HG02938 (cell line): ENCODE results near the gene RIN3.

Source experiments
- ATAC-seq: cut with Tn5 transposase; IDR thresholded peaks from one replicate; pipeline ENCODE4 v1.9.1; 2021; ENCODE audit warnings: mild to moderate bottlenecking, moderate library complexity; ENCODE audit not compliant: unreplicated experiment

The RIN3 gene

GRCh38 chr14:92506231-92506630, 7.3 kb upstream of the RIN3 start:
- ATAC-seq, result no peak

GRCh38 chr14:92507174-92507768, 6.3 kb upstream of the RIN3 start:
- no peak for ATAC-seq

GRCh38 chr14:92510972-92511371, 2.6 kb upstream of the RIN3 start:
- no peak for ATAC-seq

DNA sequence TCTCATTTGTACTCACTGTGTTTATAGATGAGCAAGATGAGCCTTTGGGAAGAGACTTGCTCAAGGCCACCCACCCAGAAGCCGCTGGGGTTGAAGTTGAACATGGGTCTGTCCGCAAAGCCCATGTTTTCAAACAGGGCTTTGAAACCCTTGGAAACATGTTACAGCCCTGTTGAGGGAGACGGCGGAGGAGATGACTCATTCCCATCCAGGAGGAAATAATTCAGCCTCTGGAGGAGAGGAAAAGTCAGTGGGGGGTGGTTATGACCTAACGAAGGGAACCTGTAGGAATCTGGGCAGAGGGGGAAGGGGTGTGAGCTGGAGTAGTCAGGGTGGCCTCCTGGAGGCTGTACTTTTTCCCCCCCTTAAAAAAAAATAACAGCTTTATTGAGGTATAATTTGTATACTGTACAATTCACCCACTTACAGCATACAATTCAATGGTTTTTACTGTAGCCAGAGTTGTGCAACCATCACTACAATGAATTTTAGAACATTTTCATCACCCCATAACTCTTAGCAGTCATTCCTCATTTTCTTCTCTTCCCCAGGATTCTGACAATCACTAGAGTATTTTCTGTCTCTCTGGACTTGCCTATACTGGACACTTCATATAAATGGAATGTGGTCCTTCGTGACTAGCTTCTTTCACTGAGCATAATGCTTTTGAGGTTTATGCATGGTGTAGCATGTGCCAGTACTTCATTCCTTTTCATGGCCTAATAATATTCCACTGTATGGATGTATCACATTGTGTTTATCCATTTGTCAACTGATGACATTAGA, 1.9 kb upstream of the RIN3 start:
- no peak for ATAC-seq

- no peak for ATAC-seq
Observed at GRCh38 chr14:92512807-92513203, 776 bp upstream of the RIN3 start.

DNA sequence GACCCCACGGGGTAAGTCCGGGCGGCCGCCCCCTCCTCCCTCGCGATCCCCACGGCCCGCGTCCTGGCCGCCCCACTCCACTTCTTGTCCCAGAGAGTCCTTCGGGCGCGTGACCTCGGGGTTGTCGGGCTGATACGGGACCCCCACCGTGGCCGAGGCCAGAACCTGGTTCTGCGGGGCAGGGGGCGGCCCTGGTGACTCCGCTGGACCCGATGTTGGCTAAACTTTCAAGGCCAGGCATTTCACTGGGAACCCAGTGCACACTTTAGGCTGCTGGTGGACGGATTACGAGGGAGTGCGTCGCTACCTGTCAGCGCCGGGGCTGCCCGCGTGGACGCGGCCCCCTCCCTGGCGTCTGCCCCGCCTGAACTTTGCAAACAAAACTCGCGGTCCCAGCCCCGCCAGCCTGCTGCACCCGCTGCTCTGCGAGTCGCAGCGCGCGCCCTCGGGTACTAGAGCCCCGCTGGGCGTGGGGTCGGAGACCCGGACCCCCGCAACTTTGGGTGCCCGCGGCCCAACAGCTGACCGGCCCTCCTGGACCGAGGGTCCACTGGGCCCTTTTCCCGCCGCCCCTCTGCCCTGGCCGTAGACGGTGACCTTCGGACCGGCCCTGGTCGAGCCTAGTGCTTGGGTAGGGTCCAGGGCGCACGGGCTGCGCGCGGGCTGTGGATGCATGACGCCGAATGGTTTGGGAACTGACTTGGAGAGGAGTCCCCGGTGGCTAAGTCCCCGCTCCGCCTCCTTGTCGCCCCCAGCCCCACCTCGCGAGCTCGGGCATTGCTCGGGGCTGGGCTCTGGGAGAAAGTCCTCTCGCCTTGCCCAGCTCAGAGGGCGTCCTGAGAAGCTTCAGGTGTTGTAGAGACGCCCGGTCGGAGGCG, 624 bp downstream of the RIN3 start:
- no peak for ATAC-seq

- ATAC-seq, result no peak
Observed at GRCh38 chr14:92514844-92515514, 1.4 kb downstream of the RIN3 start.

DNA sequence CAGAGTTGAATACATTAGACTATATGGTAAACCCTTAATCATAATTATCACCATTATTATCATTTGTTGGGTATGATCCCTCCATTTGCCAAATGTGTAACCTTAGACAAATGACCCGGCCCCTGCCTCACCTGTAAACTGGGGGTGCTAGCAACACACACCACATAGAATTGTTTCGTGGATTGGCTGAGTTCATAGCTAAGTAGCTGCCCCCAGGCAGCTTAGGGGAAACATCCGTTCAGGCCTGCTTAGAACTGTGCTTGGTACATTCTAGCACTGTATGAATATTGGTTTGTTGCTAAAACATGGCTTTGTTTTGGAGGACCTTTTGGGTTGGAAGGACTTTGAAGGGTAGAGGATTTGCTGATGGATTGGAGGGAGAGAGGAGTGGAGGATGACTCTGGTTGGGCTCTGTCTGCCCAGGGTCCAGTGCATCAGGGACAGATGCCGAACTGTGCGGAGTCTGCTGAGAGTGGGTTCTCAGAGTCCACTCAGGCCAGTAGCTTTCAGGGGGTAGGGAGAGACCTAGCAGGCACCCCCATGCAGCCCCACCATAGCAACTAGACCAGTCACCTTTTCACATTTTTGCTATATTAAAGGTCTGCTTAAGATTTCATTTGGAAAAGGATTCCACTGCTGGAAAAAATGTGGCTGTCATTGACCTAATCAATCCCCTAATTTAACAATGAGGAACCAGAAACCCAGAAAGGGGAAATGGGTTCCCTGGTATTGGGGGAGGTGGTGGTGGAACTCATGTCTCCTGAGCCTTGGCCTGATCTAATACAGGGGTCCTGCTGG, 2.2 kb downstream of the RIN3 start:
- ATAC-seq, result no peak

GRCh38 chr14:92516344-92516965, 2.9 kb downstream of the RIN3 start:
- no peak for ATAC-seq

- no peak for ATAC-seq
Observed at GRCh38 chr14:92516966-92517506, 3.5 kb downstream of the RIN3 start.

- ATAC-seq, result no peak
Observed at GRCh38 chr14:92517761-92518160, 4.2 kb downstream of the RIN3 start.

GRCh38 chr14:92519246-92520101, 5.9 kb downstream of the RIN3 start:
- ATAC-seq, result no peak

GRCh38 chr14:92520102-92521057, 6.8 kb downstream of the RIN3 start:
- no peak for ATAC-seq

DNA sequence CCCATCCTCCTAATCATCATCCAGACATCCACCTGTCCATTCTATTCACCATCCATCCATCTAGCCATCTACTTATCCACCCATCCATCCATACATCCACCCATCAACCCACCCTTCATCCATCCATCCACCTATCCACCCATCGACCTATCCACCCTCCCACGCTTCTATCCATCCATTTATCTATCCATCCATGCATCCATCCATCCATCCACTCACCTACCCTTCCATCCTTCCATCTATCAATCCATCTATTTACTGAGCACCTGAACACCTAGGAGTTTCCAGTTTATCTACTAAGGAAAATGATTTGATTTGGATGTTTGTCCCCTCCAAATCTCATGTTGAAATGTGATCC, 7.5 kb downstream of the RIN3 start:
- no peak for ATAC-seq

- ATAC-seq, result no peak
Observed at GRCh38 chr14:92523752-92524151, 10.2 kb downstream of the RIN3 start.

GRCh38 chr14:92524602-92525185, 11.1 kb downstream of the RIN3 start:
- ATAC-seq, result no peak
